Epithelial cell of prostate (primary cell): ENCODE measurements around the gene IMPG2.

Experiments
- DNase-seq: peaks from one replicate; pipeline ENCODE4 v3.0.0-alpha.2; 2011; ENCODE audit warnings: low read depth, low spot score
- H3K27ac ChIP-seq: fragments of 450-650 bp; 2 replicates; pipeline ENCODE4 v1.5.1; 2017; ENCODE audit warnings: mild to moderate bottlenecking

Gene IMPG2

GRCh38 chr3:101244212-101244575 is 76.2 kb downstream of the IMPG2 start:
- no peak overlapping the region for H3K27ac ChIP-seq

GRCh38 chr3:101243285-101244211 is 76.8 kb downstream of the IMPG2 start:
- no peak for DNase-seq
- no peak overlapping the region for H3K27ac ChIP-seq

More at GRCh38 chr3:101244212-101244575, 76.2 kb downstream of the IMPG2 start:
- no peak for DNase-seq

GRCh38 chr3:101240719-101241399 is 79.5 kb downstream of the IMPG2 start:
- DNase-seq, result no peak
- no peak overlapping the region for H3K27ac ChIP-seq

GRCh38 chr3:101235048-101235447 is 85.3 kb downstream of the IMPG2 start:
- H3K27ac ChIP-seq, result no peak overlapping the region
- DNase-seq, result no peak

GRCh38 chr3:101230618-101231017 is 89.8 kb downstream of the IMPG2 start:
- no peak overlapping the region for H3K27ac ChIP-seq
- no peak for DNase-seq

GRCh38 chr3:101229681-101230080 is 90.7 kb downstream of the IMPG2 start:
- no peak overlapping the region for H3K27ac ChIP-seq
- no peak for DNase-seq

GRCh38 chr3:101228441-101228840 is 91.9 kb downstream of the IMPG2 start:
- no peak overlapping the region for H3K27ac ChIP-seq
- DNase-seq, result no peak

GRCh38 chr3:101224739-101225138 is 95.6 kb downstream of the IMPG2 start:
- H3K27ac ChIP-seq, result no peak overlapping the region
- no peak for DNase-seq

- H3K27ac ChIP-seq, result no peak overlapping the region
- DNase-seq, result no peak
Measured at GRCh38 chr3:101223016-101223415, 97.4 kb downstream of the IMPG2 start.

GRCh38 chr3:101219842-101220560 is 100.4 kb downstream of the IMPG2 start:
- no peak overlapping the region for H3K27ac ChIP-seq
- no peak for DNase-seq

GRCh38 chr3:101217472-101218245 is 102.7 kb downstream of the IMPG2 start:
- DNase-seq, result no peak
- H3K27ac ChIP-seq, result no peak overlapping the region

GRCh38 chr3:101216710-101217465 is 103.5 kb downstream of the IMPG2 start:
- DNase-seq, result no peak
- H3K27ac ChIP-seq, result no peak overlapping the region

GRCh38 chr3:101212730-101213129 is 107.6 kb downstream of the IMPG2 start:
- no peak for DNase-seq
- no peak overlapping the region for H3K27ac ChIP-seq

- no peak for DNase-seq
- H3K27ac ChIP-seq, result no peak overlapping the region
Measured at GRCh38 chr3:101204246-101204645, 116.1 kb downstream of the IMPG2 start.

GRCh38 chr3:101203411-101203810 is 117.0 kb downstream of the IMPG2 start:
- H3K27ac ChIP-seq, result no peak overlapping the region
- DNase-seq, result no peak

- H3K27ac ChIP-seq, result no peak overlapping the region
- no peak for DNase-seq
Measured at GRCh38 chr3:101202640-101203039, 117.7 kb downstream of the IMPG2 start.

- no peak overlapping the region for H3K27ac ChIP-seq
- DNase-seq, result no peak
Measured at GRCh38 chr3:101200461-101200860, 119.9 kb downstream of the IMPG2 start.

- peak; percentile 31 for DNase-seq
- H3K27ac ChIP-seq, result peak overlapping the region; percentile 45
Measured at GRCh38 chr3:101195951-101196713, 124.2 kb downstream of the IMPG2 start.

- DNase-seq, result no peak
Measured at GRCh38 chr3:101194392-101194791, 126.0 kb downstream of the IMPG2 start.

More at GRCh38 chr3:101194392-101194791, 126.0 kb downstream of the IMPG2 start:
- H3K27ac ChIP-seq, result peak overlapping the region; percentile 21
